A549 (cell line): ENCODE data around the gene CCNB1IP1. TPM values are rescaled to one million over a fixed set of nuclear protein-coding genes. Genes with fewer than 3 reads are reported as not detected.

Experiments
- ATAC-seq, 2 experiments: fragments of 200-7000 bp in 1 of 2; fragments of >200 bp in 1 of 2; cut with Nextera tagmentation in 1 of 2; cut with Tn5 transposase in 1 of 2; 3 replicates each; pipeline versions ENCODE4 v1.8.0 to v1.9.1; 2018 to 2020; ENCODE audit warnings: mild to moderate bottlenecking in 1 of 2, moderate library complexity in 1 of 2
- CTCF ChIA-PET: fragments of 300-600 bp; sonication (Branson Sonifier 250); formaldehyde crosslinking; extraction: SDS; loops from one replicate; lab custom pipeline; 2021; ENCODE audit warnings: antibody characterized with exemption, inconsistent platforms; lab: Yijun Ruan, JAX
- POLR2A ChIA-PET: fragments of 350-600 bp; formaldehyde crosslinking; extraction: SDS; loops from one replicate; lab custom pipeline; 2021; ENCODE audit warnings: antibody characterized with exemption, inconsistent platforms; lab: Yijun Ruan, JAX
- DNase-seq, 2 experiments: peaks; one replicate each; pipeline versions ENCODE4 v3.0.0 to v3.0.0-alpha.2; 2011 to 2016; ENCODE audit warnings: low read depth in 1 of 2, low spot score in 1 of 2
- FAIRE-seq: peaks from 2 replicates; lab custom pipeline; 2011; peaks lifted over from hg19 to GRCh38; lab: Jason Lieb, UNC
- H3K27ac ChIP-seq, 2 experiments: fragments of >200 bp; sonication (Bioruptor Twin); formaldehyde crosslinking; 3 replicates each; pipeline ENCODE4 v1.5.1; 2016 to 2017
- H3K4me1 ChIP-seq: fragments of >200 bp; sonication (Bioruptor Twin); formaldehyde crosslinking; 3 replicates; pipeline ENCODE4 v1.6.1; 2016
- H3K4me2 ChIP-seq: fragments of >200 bp; sonication (Bioruptor Twin); formaldehyde crosslinking; 3 replicates; pipeline ENCODE4 v1.6.1; 2016
- H3K4me3 ChIP-seq: fragments of >200 bp; sonication (Bioruptor Twin); formaldehyde crosslinking; 3 replicates; pipeline ENCODE4 v1.5.1; 2016
- H3K9me3 ChIP-seq: fragments of >200 bp; sonication (Bioruptor Twin); formaldehyde crosslinking; 3 replicates; pipeline ENCODE4 v1.6.1; 2016
- ATOH8 ChIP-seq: fragments of 250-450 bp; sonication (Bioruptor Pico); IDR thresholded peaks from 2 replicates; pipeline ENCODE4 v1.5.0; 2020; ENCODE audit warnings: low read depth, mild to moderate bottlenecking, moderate library complexity
- CEBPB ChIP-seq, 2 experiments: fragments of >200 bp in 1 of 2; sonication (Bioruptor Twin) in 1 of 2; formaldehyde crosslinking in 1 of 2; IDR thresholded peaks; 2 replicates each; pipeline ENCODE4 v1.6.1; 2012 to 2016
- E2F6 ChIP-seq: IDR thresholded peaks from 2 replicates; pipeline ENCODE4 v1.6.1; 2012; ENCODE audit warnings: low read depth, borderline replicate concordance
- ELK1 ChIP-seq: fragments of 150-350 bp; IDR thresholded peaks from 2 replicates; pipeline ENCODE4 v1.6.1; 2014; ENCODE audit warnings: low read depth, mild to moderate bottlenecking, low read length
- EP300 ChIP-seq, 2 experiments: fragments of >200 bp; sonication (Bioruptor Twin); formaldehyde crosslinking; IDR thresholded peaks; 2 replicates in 1 of 2; 3 replicates in 1 of 2; pipeline ENCODE4 v1.6.1; 2016 to 2017
- ESRRA ChIP-seq: fragments of 150-350 bp; IDR thresholded peaks from 2 replicates; pipeline ENCODE4 v1.6.1; 2014; ENCODE audit warnings: mild to moderate bottlenecking, low read length, borderline replicate concordance
- HES2 ChIP-seq: fragments of >200 bp; sonication (Bioruptor Twin); formaldehyde crosslinking; IDR thresholded peaks from 2 replicates; pipeline ENCODE4 v1.6.1; 2016
- JUN ChIP-seq, 2 experiments: fragments of >200 bp; sonication (Bioruptor Twin); formaldehyde crosslinking; IDR thresholded peaks; 2 replicates in 1 of 2; 3 replicates in 1 of 2; pipeline ENCODE4 v1.6.1; 2016 to 2017
- JUNB ChIP-seq: fragments of >200 bp; sonication (Bioruptor Twin); formaldehyde crosslinking; IDR thresholded peaks from 2 replicates; pipeline ENCODE4 v1.6.1; 2016
- MAZ ChIP-seq: fragments of 150-350 bp; IDR thresholded peaks from 2 replicates; pipeline ENCODE4 v1.6.1; 2014; ENCODE audit warnings: antibody characterized with exemption, low read depth, low read length, borderline replicate concordance
- MYC ChIP-seq: IDR thresholded peaks from 2 replicates; pipeline ENCODE4 v1.6.1; 2012; ENCODE audit warnings: mild to moderate bottlenecking, inconsistent platforms, low read length, improper control_type of control experiment, borderline replicate concordance
- NFE2L2 ChIP-seq: fragments of 150-350 bp; conservative IDR thresholded peaks from 2 replicates; pipeline ENCODE4 v1.6.1; 2014; ENCODE audit warnings: low read length
- NPAS2 ChIP-seq: fragments of 250-450 bp; sonication (Bioruptor Pico); IDR thresholded peaks from 2 replicates; pipeline ENCODE4 v1.8.0; 2022; ENCODE audit warnings: mild to moderate bottlenecking, moderate library complexity, borderline replicate concordance
- NR3C1 ChIP-seq: fragments of >200 bp; sonication (Bioruptor Twin); formaldehyde crosslinking; IDR thresholded peaks from 3 replicates; pipeline ENCODE4 v1.6.1; 2017
- PHF8 ChIP-seq: fragments of 200-600 bp; sonication (generic); IDR thresholded peaks from 2 replicates; pipeline ENCODE4 v1.6.1; 2016; ENCODE audit warnings: low read depth, mild to moderate bottlenecking, antibody characterized with exemption, moderate library complexity, borderline replicate concordance
- POLR2AphosphoS2 ChIP-seq: conservative IDR thresholded peaks from 2 replicates; pipeline ENCODE4 v1.6.1; 2012; ENCODE audit warnings: low read length, improper control_type of control experiment, inconsistent platforms
- RARB ChIP-seq: fragments of 250-450 bp; sonication (Bioruptor Pico); IDR thresholded peaks from 2 replicates; pipeline ENCODE4 v1.8.0; 2021; ENCODE audit warnings: mild to moderate bottlenecking, moderate library complexity
- RCOR1 ChIP-seq: fragments of 150-350 bp; IDR thresholded peaks from 2 replicates; pipeline ENCODE4 v1.6.1; 2014; ENCODE audit warnings: antibody characterized with exemption, low read length, low read depth
- TFCP2L1 ChIP-seq: fragments of 250-450 bp; sonication (Bioruptor Pico); IDR thresholded peaks from 2 replicates; pipeline ENCODE4 v1.5.0; 2021; ENCODE audit warnings: mild to moderate bottlenecking
- ZC3H11A ChIP-seq: fragments of 450-650 bp; IDR thresholded peaks from 2 replicates; pipeline ENCODE4 v1.6.1; 2014; ENCODE audit warnings: antibody characterized with exemption, mild to moderate bottlenecking
- WGBS: methylation state at CpG from one replicate; pipeline ENCODE4 v1.1.6; 2017; ENCODE audit errors: missing lambda C conversion rate; 5-methylcytosine and 5-hydroxymethylcytosine counted together
- polyA plus RNA-seq, 4 experiments: library from polyadenylated mRNA; depleted of rRNA in 3 of 4; stranded (reverse); fragments of >200 nt; fragmentation: RNase III in 1 of 4; extraction: RNeasy Plus Mini Kit Qiagen cat#74134 plus additional on column Dnase treatment in 1 of 4; gene quantifications; 2 replicates in 3 of 4; 3 replicates in 1 of 4; pipeline ENCODE4 v1.2.3, GENCODE V29; 2011 to 2017

CCNB1IP1 gene
- polyA plus RNA-seq, 2 of the 4 experiments (the other 2 are of a cell fraction) = 30.8 to 121 TPM

- no peak for FAIRE-seq
- no peaks in the 10 kb centered on the region for H3K9me3 ChIP-seq
- ATAC-seq = no peak
- no peak overlapping the region for H3K4me2 ChIP-seq
- TF ChIP-seq RCOR1 = no peak
- TF ChIP-seq NPAS2 (CRISPR knock-in tag) = no peak
- no peak for TF ChIP-seq ATOH8 (CRISPR knock-in tag)
- no peak for TF ChIP-seq PHF8
- TF ChIP-seq ELK1 = no peak
- TF ChIP-seq ESRRA = no peak
- no peak for TF ChIP-seq ZC3H11A
- WGBS = 97% methylated on average over 16 of the region's 16 CpGs
- ChIA-PET CTCF (interaction anchor here (0.6 to 3.3 kb wide), 5 partner anchors 10 to 771 kb away, joined by 3 to 29 read pairs (median 4); partner anchors contain the start of genes APEX1, OSGEP and TTC5), POLR2A (interaction anchor here (1.3 kb wide), 1 partner anchor 25 kb away, joined by 4 read pairs; the partner anchor contains the start of gene PARP2)
- H3K4me1 ChIP-seq = no peaks in the 10 kb centered on the region
- no peak for DNase-seq
- H3K4me3 ChIP-seq = no peak overlapping the region
- H3K27ac ChIP-seq = no peak overlapping the region
These were observed 15.4 kb downstream of the CCNB1IP1 start for GRCh38 chr14:20317720-20318119.

GRCh38 chr14:20314026-20314425 is 19.1 kb downstream of the CCNB1IP1 start:
- POLR2A ChIA-PET = no interaction called here
- 58% methylated on average over 2 of the region's 2 CpGs for WGBS
- ATAC-seq = no peak
- no peak for FAIRE-seq
- Histone ChIP-seq H3K4me3 (no peak overlapping the region), H3K27ac (no peak overlapping the region), H3K4me1 (no peaks in the 10 kb centered on the region), H3K4me2 (no peak overlapping the region), H3K9me3 (no peaks in the 10 kb centered on the region)
- no peak for DNase-seq
- CTCF ChIA-PET = no interaction called here
- TF ChIP-seq ELK1 (no peak), JUN (IDR thresholded peaks at IDR 0.05) (no peak), JUNB (no peak), E2F6 (no peak), MYC (no peak), ZC3H11A (no peak), TFCP2L1 (CRISPR knock-in tag) (no peak), ATOH8 (CRISPR knock-in tag) (no peak), RARB (CRISPR knock-in tag) (no peak), CEBPB (IDR thresholded peaks at IDR 0.05) (no peak), HES2 (no peak), NFE2L2 (no peak), POLR2AphosphoS2 (no peak), MAZ (no peak), EP300 (IDR thresholded peaks at IDR 0.05) (no peak), NR3C1 (no peak)
